HEK293 (cell line): Measurements from ENCODE around the gene NTN4.

Source experiments
- GFI1B ChIP-seq: fragments of 450-650 bp; formaldehyde crosslinking; IDR thresholded peaks from 2 replicates; pipeline ENCODE4 v1.5.1; 2016; ENCODE audit warnings: missing biosample characterization, missing genetic modification characterization
- MEIS1 ChIP-seq: sonication (generic); formaldehyde crosslinking; IDR thresholded peaks from 2 replicates; pipeline ENCODE4 v1.8.1; 2022; ENCODE audit warnings: missing genetic modification reagents, mild to moderate bottlenecking, borderline replicate concordance
- PRDM1 ChIP-seq: fragments of 450-650 bp; formaldehyde crosslinking; IDR thresholded peaks from 2 replicates; pipeline ENCODE4; 2016; ENCODE audit warnings: missing biosample characterization, missing genetic modification characterization
- SALL2 ChIP-seq: fragments of 450-650 bp; formaldehyde crosslinking; IDR thresholded peaks from 2 replicates; pipeline ENCODE4 v1.5.0; 2017; ENCODE audit warnings: missing biosample characterization, mild to moderate bottlenecking, missing genetic modification characterization, borderline replicate concordance
- SETDB1 ChIP-seq: IDR thresholded peaks from one replicate; pipeline ENCODE4 v1.6.1; 2017; ENCODE audit warnings: mild to moderate bottlenecking, low read length, moderate library complexity, mixed read lengths; ENCODE audit not compliant: insufficient read length
- SP3 ChIP-seq: fragments of 450-650 bp; formaldehyde crosslinking; IDR thresholded peaks from 2 replicates; pipeline ENCODE4 v1.5.1; 2016; ENCODE audit warnings: missing biosample characterization, missing genetic modification characterization
- YY2 ChIP-seq: fragments of 450-650 bp; formaldehyde crosslinking; IDR thresholded peaks from 2 replicates; pipeline ENCODE4 v1.5.1; 2016; ENCODE audit warnings: missing biosample characterization, missing genetic modification characterization
- ZFP37 ChIP-seq: fragments of 450-650 bp; formaldehyde crosslinking; IDR thresholded peaks from 2 replicates; pipeline ENCODE4 v1.5.1; 2016; ENCODE audit warnings: missing biosample characterization, missing genetic modification characterization
- ZFP69B ChIP-seq: fragments of 450-650 bp; formaldehyde crosslinking; IDR thresholded peaks from 2 replicates; pipeline ENCODE4 v1.5.1; 2016; ENCODE audit warnings: missing biosample characterization, missing genetic modification characterization
- ZNF121 ChIP-seq: fragments of 450-650 bp; formaldehyde crosslinking; IDR thresholded peaks from 2 replicates; pipeline ENCODE4 v1.5.1; 2016; ENCODE audit warnings: missing biosample characterization, missing genetic modification characterization
- ZNF157 ChIP-seq: fragments of 450-650 bp; formaldehyde crosslinking; IDR thresholded peaks from 2 replicates; pipeline ENCODE4 v1.5.1; 2016; ENCODE audit warnings: missing biosample characterization, missing genetic modification characterization
- ZNF175 ChIP-seq: fragments of 450-650 bp; formaldehyde crosslinking; IDR thresholded peaks from 2 replicates; pipeline ENCODE4 v1.5.1; 2016; ENCODE audit warnings: missing biosample characterization, missing genetic modification characterization
- ZNF184 ChIP-seq: fragments of 450-650 bp; IDR thresholded peaks from 2 replicates; pipeline ENCODE4 v1.5.1; 2018; ENCODE audit warnings: missing biosample characterization, mild to moderate bottlenecking, missing genetic modification characterization
- ZNF211 ChIP-seq: fragments of 450-650 bp; formaldehyde crosslinking; IDR thresholded peaks from 2 replicates; pipeline ENCODE4 v1.5.1; 2016; ENCODE audit warnings: low read depth, missing biosample characterization, missing genetic modification characterization
- ZNF214 ChIP-seq: fragments of 450-650 bp; formaldehyde crosslinking; IDR thresholded peaks from 2 replicates; pipeline ENCODE4 v1.5.1; 2017; ENCODE audit warnings: missing biosample characterization, mild to moderate bottlenecking, missing genetic modification characterization, borderline replicate concordance
- ZNF23 ChIP-seq: fragments of 450-650 bp; formaldehyde crosslinking; IDR thresholded peaks from 2 replicates; pipeline ENCODE4 v1.5.1; 2016; ENCODE audit warnings: missing biosample characterization, missing genetic modification characterization, borderline replicate concordance
- ZNF341 ChIP-seq: fragments of 450-650 bp; formaldehyde crosslinking; IDR thresholded peaks from 2 replicates; pipeline ENCODE4; 2016; ENCODE audit warnings: low read depth, missing biosample characterization, missing genetic modification characterization
- ZNF350 ChIP-seq: fragments of 450-650 bp; formaldehyde crosslinking; IDR thresholded peaks from 2 replicates; pipeline ENCODE4 v1.5.0; 2017; ENCODE audit warnings: missing biosample characterization, mild to moderate bottlenecking, missing genetic modification characterization
- ZNF391 ChIP-seq: fragments of 450-650 bp; formaldehyde crosslinking; IDR thresholded peaks from 2 replicates; pipeline ENCODE4 v1.5.1; 2016; ENCODE audit warnings: low read depth, missing biosample characterization, missing genetic modification characterization, borderline replicate concordance
- ZNF416 ChIP-seq: fragments of 450-650 bp; formaldehyde crosslinking; IDR thresholded peaks from 2 replicates; pipeline ENCODE4 v1.5.1; 2016; ENCODE audit warnings: missing biosample characterization, missing genetic modification characterization
- ZNF544 ChIP-seq: fragments of 450-650 bp; formaldehyde crosslinking; IDR thresholded peaks from 2 replicates; pipeline ENCODE4 v1.5.0; 2017; ENCODE audit warnings: missing biosample characterization, missing genetic modification characterization
- ZNF548 ChIP-seq: fragments of 450-650 bp; formaldehyde crosslinking; IDR thresholded peaks from 2 replicates; pipeline ENCODE4 v1.5.1; 2016; ENCODE audit warnings: missing biosample characterization, missing genetic modification characterization
- ZNF560 ChIP-seq: fragments of 450-650 bp; formaldehyde crosslinking; IDR thresholded peaks from 2 replicates; pipeline ENCODE4 v1.5.1; 2017; ENCODE audit warnings: missing biosample characterization, missing genetic modification characterization, borderline replicate concordance
- ZNF658 ChIP-seq: fragments of 450-650 bp; formaldehyde crosslinking; IDR thresholded peaks from 2 replicates; pipeline ENCODE4; 2016; ENCODE audit warnings: missing biosample characterization, missing genetic modification characterization
- ZNF664 ChIP-seq: fragments of 450-650 bp; formaldehyde crosslinking; IDR thresholded peaks from 2 replicates; pipeline ENCODE4 v1.5.1; 2016; ENCODE audit warnings: missing biosample characterization, missing genetic modification characterization
- ZNF701 ChIP-seq: fragments of 450-650 bp; formaldehyde crosslinking; IDR thresholded peaks from 2 replicates; pipeline ENCODE4 v1.5.1; 2016; ENCODE audit warnings: missing biosample characterization, missing genetic modification characterization
- ZNF707 ChIP-seq: fragments of 450-650 bp; formaldehyde crosslinking; IDR thresholded peaks from 2 replicates; pipeline ENCODE4 v1.5.1; 2016; ENCODE audit warnings: missing biosample characterization, missing genetic modification characterization
- ZNF768 ChIP-seq: fragments of 450-650 bp; formaldehyde crosslinking; IDR thresholded peaks from 2 replicates; pipeline ENCODE4 v1.5.1; 2018; ENCODE audit warnings: missing biosample characterization, mild to moderate bottlenecking, missing genetic modification characterization
- ZXDB ChIP-seq: fragments of 450-650 bp; formaldehyde crosslinking; IDR thresholded peaks from 2 replicates; pipeline ENCODE4 v1.5.1; 2016; ENCODE audit warnings: missing biosample characterization, missing genetic modification characterization
- TF ChIP-seq, protein P1 (sequence below): fragments of 450-650 bp; formaldehyde crosslinking; IDR thresholded peaks from 2 replicates; pipeline ENCODE4 v1.5.1; 2016; ENCODE audit warnings: missing biosample characterization, missing genetic modification characterization
- TF ChIP-seq, protein P2 (sequence below): fragments of 450-650 bp; formaldehyde crosslinking; IDR thresholded peaks from 2 replicates; pipeline ENCODE4 v1.5.1; 2017; ENCODE audit warnings: missing biosample characterization, missing genetic modification characterization
- TF ChIP-seq, protein P3 (sequence below): fragments of 450-650 bp; formaldehyde crosslinking; IDR thresholded peaks from 2 replicates; pipeline ENCODE4 v1.5.1; 2016; ENCODE audit warnings: missing biosample characterization, missing genetic modification characterization
- TF ChIP-seq, protein P4 (sequence below): fragments of 450-650 bp; formaldehyde crosslinking; IDR thresholded peaks from 2 replicates; pipeline ENCODE4 v1.5.1; 2016; ENCODE audit warnings: missing biosample characterization, missing genetic modification characterization

Gene NTN4

DNA sequence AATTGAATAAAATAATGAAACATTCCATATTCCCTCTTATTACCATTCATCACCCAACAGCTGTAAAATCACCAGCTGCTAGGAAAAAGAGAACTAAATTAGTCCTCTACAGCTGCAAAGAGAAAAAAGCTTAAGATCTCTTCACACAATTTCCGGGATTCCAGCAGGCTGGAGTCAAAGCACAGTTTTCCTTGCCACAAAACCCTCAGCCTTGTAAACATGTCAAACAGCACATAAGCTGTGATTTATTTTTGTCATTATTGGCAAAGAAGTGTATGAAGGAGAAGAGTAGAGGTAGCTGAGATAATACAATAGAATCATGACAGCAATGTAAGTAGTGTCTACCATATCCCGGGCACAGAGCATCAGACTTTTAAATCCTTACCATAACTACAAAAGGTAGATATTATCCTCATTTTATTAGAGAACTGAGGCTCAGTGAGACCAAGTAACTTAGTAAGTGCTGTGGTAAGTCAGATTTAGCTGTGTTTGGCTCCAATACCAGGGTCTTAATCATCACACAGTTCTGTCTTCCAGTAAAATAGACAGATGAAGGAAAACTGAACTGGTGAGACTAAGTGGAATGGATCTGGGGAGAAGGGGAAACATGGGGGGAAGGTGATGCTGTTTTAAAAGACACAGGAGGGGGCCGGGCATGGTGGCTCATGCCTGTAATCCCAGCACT, 57.3 kb downstream of the NTN4 start (continued):
- TF ChIP-seq, protein P1, sequence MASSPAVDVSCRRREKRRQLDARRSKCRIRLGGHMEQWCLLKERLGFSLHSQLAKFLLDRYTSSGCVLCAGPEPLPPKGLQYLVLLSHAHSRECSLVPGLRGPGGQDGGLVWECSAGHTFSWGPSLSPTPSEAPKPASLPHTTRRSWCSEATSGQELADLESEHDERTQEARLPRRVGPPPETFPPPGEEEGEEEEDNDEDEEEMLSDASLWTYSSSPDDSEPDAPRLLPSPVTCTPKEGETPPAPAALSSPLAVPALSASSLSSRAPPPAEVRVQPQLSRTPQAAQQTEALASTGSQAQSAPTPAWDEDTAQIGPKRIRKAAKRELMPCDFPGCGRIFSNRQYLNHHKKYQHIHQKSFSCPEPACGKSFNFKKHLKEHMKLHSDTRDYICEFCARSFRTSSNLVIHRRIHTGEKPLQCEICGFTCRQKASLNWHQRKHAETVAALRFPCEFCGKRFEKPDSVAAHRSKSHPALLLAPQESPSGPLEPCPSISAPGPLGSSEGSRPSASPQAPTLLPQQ (tag by site-specific recombination) = no peak; the same call in 1 of the 2 replicates
- TF ChIP-seq, protein P2, sequence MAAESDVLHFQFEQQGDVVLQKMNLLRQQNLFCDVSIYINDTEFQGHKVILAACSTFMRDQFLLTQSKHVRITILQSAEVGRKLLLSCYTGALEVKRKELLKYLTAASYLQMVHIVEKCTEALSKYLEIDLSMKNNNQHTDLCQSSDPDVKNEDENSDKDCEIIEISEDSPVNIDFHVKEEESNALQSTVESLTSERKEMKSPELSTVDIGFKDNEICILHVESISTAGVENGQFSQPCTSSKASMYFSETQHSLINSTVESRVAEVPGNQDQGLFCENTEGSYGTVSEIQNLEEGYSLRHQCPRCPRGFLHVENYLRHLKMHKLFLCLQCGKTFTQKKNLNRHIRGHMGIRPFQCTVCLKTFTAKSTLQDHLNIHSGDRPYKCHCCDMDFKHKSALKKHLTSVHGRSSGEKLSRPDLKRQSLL (tag by site-specific recombination) = no peak
- TF ChIP-seq ZNF664 (no peak), ZFP37 (tag by site-specific recombination) (no peak), YY2 (tag by site-specific recombination) (no peak), ZNF341 (tag by site-specific recombination) (no peak), ZNF184 (tag by site-specific recombination) (no peak), ZXDB (tag by site-specific recombination) (peak; percentile 58), ZNF701 (tag by site-specific recombination) (no peak), ZFP69B (no peak), ZNF121 (tag by site-specific recombination) (no peak), ZNF211 (no peak), ZNF544 (tag by site-specific recombination) (no peak), SETDB1 (no peak), ZNF768 (tag by site-specific recombination) (no peak), ZNF175 (no peak), ZNF391 (tag by site-specific recombination) (0 out of 2 replicates have a peak, but pooled peaks have one; percentile 56), ZNF350 (tag by site-specific recombination) (no peak), ZNF23 (no peak), ZNF707 (no peak), MEIS1 (CRISPR knock-in tag) (peak; percentile 87), ZNF157 (tag by site-specific recombination) (no peak), ZNF548 (tag by site-specific recombination) (no peak), PRDM1 (tag by site-specific recombination) (no peak), ZNF214 (tag by site-specific recombination) (no peak), ZNF658 (tag by site-specific recombination) (no peak), ZNF560 (tag by site-specific recombination) (no peak), ZNF416 (tag by site-specific recombination) (no peak), GFI1B (no peak), SP3 (tag by site-specific recombination) (no peak), SALL2 (tag by site-specific recombination) (no peak)
- TF ChIP-seq, protein P3, sequence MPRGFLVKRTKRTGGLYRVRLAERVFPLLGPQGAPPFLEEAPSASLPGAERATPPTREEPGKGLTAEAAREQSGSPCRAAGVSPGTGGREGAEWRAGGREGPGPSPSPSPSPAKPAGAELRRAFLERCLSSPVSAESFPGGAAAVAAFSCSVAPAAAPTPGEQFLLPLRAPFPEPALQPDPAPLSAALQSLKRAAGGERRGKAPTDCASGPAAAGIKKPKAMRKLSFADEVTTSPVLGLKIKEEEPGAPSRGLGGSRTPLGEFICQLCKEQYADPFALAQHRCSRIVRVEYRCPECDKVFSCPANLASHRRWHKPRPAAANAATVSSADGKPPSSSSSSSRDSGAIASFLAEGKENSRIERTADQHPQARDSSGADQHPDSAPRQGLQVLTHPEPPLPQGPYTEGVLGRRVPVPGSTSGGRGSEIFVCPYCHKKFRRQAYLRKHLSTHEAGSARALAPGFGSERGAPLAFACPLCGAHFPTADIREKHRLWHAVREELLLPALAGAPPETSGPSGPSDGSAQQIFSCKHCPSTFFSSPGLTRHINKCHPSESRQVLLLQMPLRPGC = peak; percentile 66; the same call in 1 of the 2 replicates
- TF ChIP-seq, protein P4, sequence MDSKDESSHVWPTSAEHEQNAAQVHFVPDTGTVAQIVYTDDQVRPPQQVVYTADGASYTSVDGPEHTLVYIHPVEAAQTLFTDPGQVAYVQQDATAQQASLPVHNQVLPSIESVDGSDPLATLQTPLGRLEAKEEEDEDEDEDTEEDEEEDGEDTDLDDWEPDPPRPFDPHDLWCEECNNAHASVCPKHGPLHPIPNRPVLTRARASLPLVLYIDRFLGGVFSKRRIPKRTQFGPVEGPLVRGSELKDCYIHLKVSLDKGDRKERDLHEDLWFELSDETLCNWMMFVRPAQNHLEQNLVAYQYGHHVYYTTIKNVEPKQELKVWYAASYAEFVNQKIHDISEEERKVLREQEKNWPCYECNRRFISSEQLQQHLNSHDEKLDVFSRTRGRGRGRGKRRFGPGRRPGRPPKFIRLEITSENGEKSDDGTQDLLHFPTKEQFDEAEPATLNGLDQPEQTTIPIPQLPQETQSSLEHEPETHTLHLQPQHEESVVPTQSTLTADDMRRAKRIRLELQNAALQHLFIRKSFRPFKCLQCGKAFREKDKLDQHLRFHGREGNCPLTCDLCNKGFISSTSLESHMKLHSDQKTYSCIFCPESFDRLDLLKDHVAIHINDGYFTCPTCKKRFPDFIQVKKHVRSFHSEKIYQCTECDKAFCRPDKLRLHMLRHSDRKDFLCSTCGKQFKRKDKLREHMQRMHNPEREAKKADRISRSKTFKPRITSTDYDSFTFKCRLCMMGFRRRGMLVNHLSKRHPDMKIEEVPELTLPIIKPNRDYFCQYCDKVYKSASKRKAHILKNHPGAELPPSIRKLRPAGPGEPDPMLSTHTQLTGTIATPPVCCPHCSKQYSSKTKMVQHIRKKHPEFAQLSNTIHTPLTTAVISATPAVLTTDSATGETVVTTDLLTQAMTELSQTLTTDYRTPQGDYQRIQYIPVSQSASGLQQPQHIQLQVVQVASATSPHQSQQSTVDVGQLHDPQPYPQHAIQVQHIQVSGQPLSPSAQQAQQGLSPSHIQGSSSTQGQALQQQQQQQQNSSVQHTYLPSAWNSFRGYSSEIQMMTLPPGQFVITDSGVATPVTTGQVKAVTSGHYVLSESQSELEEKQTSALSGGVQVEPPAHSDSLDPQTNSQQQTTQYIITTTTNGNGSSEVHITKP (tag by site-specific recombination) = no peak
